Measurements from ENCODE around the gene HOXC5. TPM values are rescaled to one million over a fixed set of nuclear protein-coding genes. Genes with fewer than 3 reads are reported as not detected.
A peak's percentile ranks its signal among the peaks of the same experiment; 100 is the strongest.

HOXC5 gene
- total RNA-seq, 1 donor from 2014 or later, result 2.7 TPM

GRCh38 chr12:54047160-54047963, 14.5 kb downstream of the HOXC5 start:
- DNase-seq (ENCODE audit: low spot score, unreplicated experiment), result no peak
- peaks cover 53% of the 10 kb centered on the region for H3K4me1 Mint-ChIP-seq (ENCODE audit: low read depth)

GRCh38 chr12:54047964-54048303, 15.1 kb downstream of the HOXC5 start:
- Mint-ChIP-seq H3K4me1 (ENCODE audit: low read depth) (peaks cover 56% of the 10 kb centered on the region), H3K27me3 (peaks cover 85% of the 10 kb centered on the region), H3K9me3 (ENCODE audit: low read depth) (no peaks in the 10 kb centered on the region), H3K4me3 (ENCODE audit: low read depth) (peak overlapping the region; percentile 70), H3K36me3 (ENCODE audit: insufficient read depth) (no peaks in the 10 kb centered on the region), H3K27ac (peak overlapping the region; percentile 45)
- no peak for DNase-seq (ENCODE audit: low spot score, unreplicated experiment)
- TF ChIP-seq CTCF (IDR thresholded peaks at IDR 0.05; ENCODE audit: unreplicated experiment), result no peak

More at GRCh38 chr12:54047160-54047963, 14.5 kb downstream of the HOXC5 start:
- Mint-ChIP-seq H3K4me3 (ENCODE audit: low read depth) (peak overlapping the region; percentile 70), H3K27me3 (peaks cover 91% of the 10 kb centered on the region), H3K36me3 (ENCODE audit: insufficient read depth) (no peaks in the 10 kb centered on the region), H3K27ac (peak overlapping the region; percentile 85), H3K9me3 (ENCODE audit: low read depth) (no peaks in the 10 kb centered on the region)
- no peak for TF ChIP-seq CTCF (IDR thresholded peaks at IDR 0.05; ENCODE audit: unreplicated experiment)

GRCh38 chr12:54048406-54049093, 15.7 kb downstream of the HOXC5 start:
- H3K9me3 Mint-ChIP-seq (ENCODE audit: low read depth), result no peaks in the 10 kb centered on the region
- DNase-seq (ENCODE audit: low spot score, unreplicated experiment), result no peak
- TF ChIP-seq CTCF (IDR thresholded peaks at IDR 0.05; ENCODE audit: unreplicated experiment), result no peak
- peak overlapping the region; percentile 30 for H3K27ac Mint-ChIP-seq
- H3K4me3 Mint-ChIP-seq (ENCODE audit: low read depth), result peak overlapping the region; percentile 25
- H3K4me1 Mint-ChIP-seq (ENCODE audit: low read depth), result peaks cover 55% of the 10 kb centered on the region
- H3K36me3 Mint-ChIP-seq (ENCODE audit: insufficient read depth), result no peaks in the 10 kb centered on the region
- H3K27me3 Mint-ChIP-seq, result peaks cover 79% of the 10 kb centered on the region

GRCh38 chr12:54049108-54049507, 16.3 kb downstream of the HOXC5 start:
- Mint-ChIP-seq H3K4me1 (ENCODE audit: low read depth) (peaks cover 54% of the 10 kb centered on the region), H3K4me3 (ENCODE audit: low read depth) (no peak overlapping the region), H3K27me3 (peaks cover 74% of the 10 kb centered on the region), H3K36me3 (ENCODE audit: insufficient read depth) (no peaks in the 10 kb centered on the region), H3K27ac (peak overlapping the region; percentile 15), H3K9me3 (ENCODE audit: low read depth) (no peaks in the 10 kb centered on the region)
- no peak for DNase-seq (ENCODE audit: low spot score, unreplicated experiment)
- TF ChIP-seq CTCF (IDR thresholded peaks at IDR 0.05; ENCODE audit: unreplicated experiment), result no peak

- no peak overlapping the region for H3K4me3 Mint-ChIP-seq (ENCODE audit: low read depth)
Observed at GRCh38 chr12:54050482-54050810, 17.6 kb downstream of the HOXC5 start.

More at GRCh38 chr12:54050482-54050810, 17.6 kb downstream of the HOXC5 start:
- peaks cover 57% of the 10 kb centered on the region for H3K4me1 Mint-ChIP-seq (ENCODE audit: low read depth)
- no peak for DNase-seq (ENCODE audit: low spot score, unreplicated experiment)
- no peaks in the 10 kb centered on the region for H3K36me3 Mint-ChIP-seq (ENCODE audit: insufficient read depth)
- H3K27me3 Mint-ChIP-seq, result peaks cover 60% of the 10 kb centered on the region
- TF ChIP-seq CTCF (IDR thresholded peaks at IDR 0.05; ENCODE audit: unreplicated experiment), result no peak
- no peak overlapping the region for H3K27ac Mint-ChIP-seq
- H3K9me3 Mint-ChIP-seq (ENCODE audit: low read depth), result no peaks in the 10 kb centered on the region
